NCI-H748 (cell line): Measurements from ENCODE around the gene PRKN.
"Not testable (repeated sequence)": the region's sequence is repeated elsewhere in the genome, so short reads cannot be mapped to it uniquely, and the experiment has no call there.

Experiments
- DNase-seq: peaks from one replicate; lab custom pipeline; 2025; ENCODE audit not compliant: unreplicated experiment; lab: John Stamatoyannopoulos, UW

Gene PRKN

DNA sequence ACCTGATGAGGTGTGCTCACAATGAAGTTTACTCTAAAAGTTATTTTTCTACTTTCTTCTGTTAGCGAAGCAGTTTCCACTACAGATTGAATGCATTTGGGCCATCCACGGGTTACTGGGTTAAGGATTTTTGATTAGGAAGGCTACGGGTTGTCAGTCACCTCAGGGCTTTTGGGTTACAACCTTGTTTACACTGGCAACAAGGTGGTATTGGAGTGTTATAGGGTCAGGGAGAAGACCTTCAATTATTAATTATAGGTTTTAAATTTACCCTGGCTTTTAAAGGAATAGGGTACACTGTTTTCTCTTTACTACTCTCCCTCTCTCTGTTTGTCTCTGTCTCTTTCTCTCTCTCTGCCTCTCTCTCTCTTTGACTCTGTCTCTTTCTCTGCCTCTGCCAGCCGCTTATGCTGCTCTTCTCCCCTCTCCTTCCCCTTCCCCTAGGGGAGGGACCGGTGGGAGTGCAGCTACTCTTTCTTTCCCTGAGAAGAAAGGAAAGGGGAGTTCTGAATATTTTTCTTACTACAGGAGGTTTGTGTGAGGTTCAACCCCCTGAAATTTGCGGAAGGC is 1413.5 kb downstream of the PRKN start:
- DNase-seq = no peak

DNA sequence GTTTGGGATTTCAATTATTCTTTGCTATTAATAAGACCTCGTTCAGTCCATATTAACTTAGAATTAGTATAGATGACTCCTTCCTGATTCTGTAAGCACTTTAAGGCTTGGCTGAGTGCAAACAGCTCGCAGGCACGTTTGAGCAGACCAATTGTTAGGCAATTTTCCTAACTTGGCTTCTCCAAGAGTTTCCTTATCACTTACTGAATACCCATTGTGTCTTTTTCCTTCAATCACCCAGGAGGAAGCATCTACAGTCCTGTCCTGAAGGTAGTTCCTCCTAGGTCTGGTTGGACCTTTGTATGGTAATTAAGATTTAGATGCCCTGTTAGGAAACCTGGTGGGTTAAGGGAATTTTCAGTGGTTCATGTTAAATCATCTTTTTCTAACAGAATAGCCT is 1414.1 kb downstream of the PRKN start:
- DNase-seq = not testable (repeated sequence)

DNA sequence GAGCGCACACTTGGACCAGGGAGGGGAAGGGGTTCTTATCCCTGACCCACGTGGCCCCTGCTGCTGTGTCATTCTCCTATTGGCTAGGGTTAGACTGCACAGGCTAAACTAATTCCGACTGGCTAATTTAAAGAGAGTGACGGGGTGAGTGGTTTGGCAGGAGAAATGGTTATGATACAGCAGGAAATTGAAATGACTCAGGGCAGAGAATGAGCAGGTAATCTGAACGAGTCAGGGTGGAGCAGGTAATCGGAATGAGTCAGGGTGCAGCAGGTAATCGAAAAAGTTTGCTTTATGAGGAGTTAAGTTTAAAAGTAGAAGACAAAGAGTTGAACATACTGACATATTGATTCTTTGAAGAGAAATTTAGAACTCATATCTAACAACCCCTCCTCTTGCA is 1417.8 kb downstream of the PRKN start:
- DNase-seq = not testable (repeated sequence)

DNA sequence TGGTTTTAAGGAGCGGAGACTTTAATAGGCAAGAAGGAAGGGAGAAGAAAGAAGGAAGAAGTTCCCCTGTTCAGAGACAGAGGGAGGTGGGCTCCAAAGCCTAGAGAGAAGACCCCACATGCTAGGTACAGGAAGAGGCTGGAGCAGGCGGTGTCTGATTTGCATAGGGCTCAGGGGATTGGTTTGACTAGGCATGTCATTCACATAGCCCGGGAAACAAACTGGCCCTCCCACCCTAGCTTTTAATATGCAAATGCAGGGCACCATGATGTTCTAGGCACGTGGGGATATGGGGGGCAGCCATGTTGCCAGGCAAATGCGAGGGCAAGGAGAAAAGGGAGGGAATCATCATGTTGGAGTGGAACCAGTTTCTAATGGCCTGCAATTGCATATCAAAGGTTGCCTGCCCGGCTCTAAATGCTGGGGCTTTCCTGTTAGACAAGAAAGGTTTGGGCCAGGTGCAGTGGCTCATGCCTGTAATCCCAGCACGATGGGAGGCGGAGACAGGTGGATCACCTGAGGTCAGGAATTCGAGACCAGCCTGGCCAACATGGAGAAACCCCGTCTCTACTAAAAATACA is 1419.4 kb downstream of the PRKN start:
- no peak for DNase-seq

DNA sequence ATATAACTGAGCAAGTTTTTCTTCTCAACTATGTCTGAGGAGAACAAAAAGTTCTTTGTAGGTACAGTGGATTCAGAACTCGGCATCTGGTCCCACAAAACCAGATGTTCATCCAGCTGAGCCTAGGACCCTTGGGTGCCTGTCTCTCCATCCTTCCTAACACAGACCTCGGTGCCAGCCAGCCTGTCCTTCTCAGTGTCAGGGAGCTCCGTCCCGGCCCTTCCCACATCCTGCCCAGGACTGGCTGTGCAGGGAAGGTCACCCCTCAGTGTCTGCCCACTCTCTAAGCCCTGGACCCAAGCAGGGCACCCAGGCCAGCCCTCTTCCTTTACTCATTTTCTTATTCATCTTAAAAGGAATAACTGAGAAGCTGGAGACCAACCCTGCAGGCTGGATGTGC is 1421.7 kb downstream of the PRKN start:
- DNase-seq = no peak

DNA sequence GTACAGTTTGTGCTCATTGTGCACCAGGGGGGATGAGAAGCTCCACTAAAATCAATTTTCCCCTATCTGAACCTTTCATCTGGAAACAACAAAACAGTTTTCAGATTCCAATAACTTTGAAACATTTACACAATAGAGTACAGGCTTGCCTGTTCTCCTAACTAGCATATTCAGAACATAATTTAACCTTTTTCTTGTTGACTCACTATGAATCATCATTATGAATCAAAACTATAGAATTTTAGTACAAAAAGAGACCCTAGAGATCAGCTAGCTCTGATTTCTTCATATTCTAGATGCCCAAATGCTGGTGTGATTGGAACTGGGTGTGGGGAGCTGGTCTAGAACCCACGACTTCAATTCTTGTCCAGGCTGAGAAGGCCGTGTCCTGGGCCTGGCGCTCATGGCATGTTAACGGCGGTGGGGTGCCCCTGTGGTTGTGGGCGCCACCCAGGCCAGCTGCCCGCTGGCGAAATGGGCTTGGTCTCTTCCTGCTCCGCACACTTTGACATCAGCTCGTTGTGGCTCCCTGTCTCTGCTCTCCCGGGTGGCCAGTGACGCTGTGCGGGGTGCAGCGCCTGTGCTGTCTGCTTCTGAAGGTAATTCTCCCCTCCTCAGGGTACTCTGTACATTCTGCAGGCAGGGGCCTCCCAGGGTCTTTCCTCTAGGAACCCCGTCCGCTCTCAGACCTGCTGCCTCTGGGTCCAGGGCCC is 1423.8 kb downstream of the PRKN start:
- no peak for DNase-seq

DNA sequence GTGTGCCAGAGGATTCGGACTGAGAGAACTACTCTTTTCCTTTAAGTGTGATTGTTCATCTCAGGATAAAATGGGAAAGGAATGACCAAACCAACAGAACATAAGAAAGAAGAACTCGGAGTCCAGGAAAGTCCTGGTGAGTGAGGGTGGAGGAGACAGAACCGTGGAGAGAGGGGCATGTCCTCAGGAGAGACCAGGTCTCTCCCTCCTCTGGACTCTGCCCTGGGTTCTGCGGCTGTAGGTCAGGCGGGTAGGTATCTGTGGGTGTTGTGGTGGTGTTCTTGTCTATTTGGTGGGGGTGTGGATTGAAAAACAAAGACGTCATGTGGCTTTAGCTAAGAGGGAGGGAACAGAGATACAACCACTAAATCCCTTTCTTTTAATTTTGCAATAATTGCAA is 1424.6 kb downstream of the PRKN start:
- no peak for DNase-seq

DNA sequence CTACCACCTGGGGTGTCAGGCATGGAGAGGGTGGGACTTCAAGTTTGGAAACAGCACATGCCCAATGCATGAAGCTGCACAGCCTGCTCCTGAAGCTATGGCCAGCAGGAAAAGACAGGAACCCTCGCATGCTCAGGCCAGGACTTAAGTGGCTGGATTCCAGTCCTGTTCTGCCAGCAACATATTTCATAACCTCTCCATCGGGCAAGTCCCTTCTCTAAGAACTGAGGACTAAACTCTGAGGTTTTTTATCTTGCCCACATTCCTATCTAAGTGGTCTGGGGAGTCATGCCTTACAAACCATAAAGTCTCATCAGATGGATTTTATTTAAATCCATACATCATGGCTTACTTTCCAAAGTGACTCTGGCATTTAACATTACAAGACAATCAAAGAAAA is 1426.2 kb downstream of the PRKN start:
- DNase-seq = no peak

DNA sequence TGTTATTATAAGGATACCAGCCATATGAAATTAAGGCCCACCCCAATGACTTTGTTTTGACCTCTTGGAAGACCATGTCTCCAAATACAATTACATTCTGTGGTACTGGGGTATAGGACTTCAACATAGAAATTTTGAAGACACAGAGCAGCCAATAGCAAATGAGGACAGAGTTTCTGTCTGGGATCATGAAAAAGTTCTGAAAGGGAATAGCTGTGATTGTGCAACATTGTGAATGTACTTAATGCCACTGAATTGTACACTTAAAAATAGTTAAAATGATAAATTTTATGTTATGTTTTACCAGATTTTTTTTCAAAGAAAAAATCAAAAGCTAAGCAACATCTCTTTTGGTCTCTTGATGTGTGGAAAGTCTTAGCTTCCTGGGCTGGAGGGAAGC is 1426.7 kb downstream of the PRKN start:
- DNase-seq = no peak

DNA sequence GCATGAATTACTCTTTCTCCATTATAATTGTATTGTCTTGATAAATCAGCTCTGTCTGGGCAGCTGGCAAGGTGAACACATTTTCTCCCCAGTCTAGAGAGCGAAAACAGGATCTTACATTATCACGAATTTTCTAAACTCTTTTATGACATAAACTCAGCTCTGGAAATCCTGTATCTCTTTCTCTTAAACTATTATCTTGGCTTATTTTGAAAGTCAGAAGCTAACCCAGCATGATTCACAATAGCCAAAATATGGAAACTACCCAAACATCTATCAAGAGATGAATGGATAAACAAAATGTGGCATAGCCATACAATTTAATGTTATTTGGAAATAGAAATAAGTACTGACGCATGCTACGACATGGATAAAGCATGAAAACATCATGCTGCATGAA is 1427.8 kb downstream of the PRKN start:
- no peak for DNase-seq
